ENCODE data around the gene NCF4.
A peak's percentile ranks its signal among the peaks of the same experiment; 100 is the strongest.

NCF4 gene

GRCh38 chr22:36897611-36898010, 36.8 kb downstream of the NCF4 start:
- H3K4me3 ChIP-seq (ENCODE audit: low read depth in 1 of 2, low read length in 1 of 2) = no peak overlapping the region
- no peaks in the 10 kb centered on the region for H3K36me3 ChIP-seq
- peak overlapping the region; percentile 1 for H3K27ac ChIP-seq
- no peaks in the 10 kb centered on the region for H3K9me3 ChIP-seq
- no peaks in the 10 kb centered on the region for H3K27me3 ChIP-seq
- TF ChIP-seq CTCF (IDR thresholded peaks at IDR 0.05) = no peak
- H3K4me1 ChIP-seq (ENCODE audit: control insufficient read depth in 1 of 2, insufficient read depth in 1 of 2, low read depth in 1 of 2, low read length in 1 of 2) = peaks cover 34 to 35% of the 10 kb centered on the region in 2 experiments

- TF ChIP-seq CTCF (IDR thresholded peaks at IDR 0.05) = no peak
- no peak overlapping the region for H3K4me3 ChIP-seq (ENCODE audit: low read depth in 1 of 2, low read length in 1 of 2)
- no peaks in the 10 kb centered on the region for H3K27me3 ChIP-seq
- peaks cover 35 to 38% of the 10 kb centered on the region in 2 experiments for H3K4me1 ChIP-seq (ENCODE audit: control insufficient read depth in 1 of 2, insufficient read depth in 1 of 2, low read depth in 1 of 2, low read length in 1 of 2)
- no peaks in the 10 kb centered on the region for H3K36me3 ChIP-seq
- H3K9me3 ChIP-seq = no peaks in the 10 kb centered on the region
- no peak overlapping the region for H3K27ac ChIP-seq
These were observed 37.9 kb downstream of the NCF4 start for GRCh38 chr22:36898690-36899089.

GRCh38 chr22:36899498-36899897, 38.7 kb downstream of the NCF4 start:
- no peak for TF ChIP-seq CTCF (IDR thresholded peaks at IDR 0.05)
- Histone ChIP-seq H3K36me3 (no peaks in the 10 kb centered on the region), H3K27ac (no peak overlapping the region), H3K9me3 (no peaks in the 10 kb centered on the region), H3K4me1 (ENCODE audit: control insufficient read depth in 1 of 2, insufficient read depth in 1 of 2, low read depth in 1 of 2, low read length in 1 of 2) (peaks cover 29 to 34% of the 10 kb centered on the region in 2 experiments), H3K27me3 (no peaks in the 10 kb centered on the region), H3K4me3 (ENCODE audit: low read depth in 1 of 2, low read length in 1 of 2) (no peak overlapping the region)

GRCh38 chr22:36900225-36900624, 39.4 kb downstream of the NCF4 start:
- Histone ChIP-seq H3K36me3 (no peaks in the 10 kb centered on the region), H3K9me3 (no peaks in the 10 kb centered on the region), H3K27ac (no peak overlapping the region), H3K4me3 (ENCODE audit: low read depth in 1 of 2, low read length in 1 of 2) (no peak overlapping the region), H3K27me3 (no peaks in the 10 kb centered on the region), H3K4me1 (ENCODE audit: control insufficient read depth in 1 of 2, insufficient read depth in 1 of 2, low read depth in 1 of 2, low read length in 1 of 2) (peaks cover 28 to 33% of the 10 kb centered on the region in 2 experiments)
- TF ChIP-seq CTCF (IDR thresholded peaks at IDR 0.05) = no peak

- H3K36me3 ChIP-seq = no peaks in the 10 kb centered on the region
- no peaks in the 10 kb centered on the region for H3K27me3 ChIP-seq
- no peaks in the 10 kb centered on the region for H3K9me3 ChIP-seq
- H3K27ac ChIP-seq = peak overlapping the region; percentile 48
- H3K4me3 ChIP-seq (ENCODE audit: low read depth in 1 of 2, low read length in 1 of 2) = no peak overlapping the region
- no peak for TF ChIP-seq CTCF (IDR thresholded peaks at IDR 0.05)
- peaks cover 28 to 33% of the 10 kb centered on the region in 2 experiments for H3K4me1 ChIP-seq (ENCODE audit: control insufficient read depth in 1 of 2, insufficient read depth in 1 of 2, low read depth in 1 of 2, low read length in 1 of 2)
These were observed 40.1 kb downstream of the NCF4 start for GRCh38 chr22:36900880-36901279.

All from neutrophil (primary cell).